ENCODE data around the gene CCDC51. TPM values are rescaled to one million over a fixed set of nuclear protein-coding genes. Genes with fewer than 3 reads are reported as not detected.

CCDC51 gene
- total and polyA plus RNA-seq, 7 donors: 9.4 to 22.5 (median 13.3) TPM

DNA sequence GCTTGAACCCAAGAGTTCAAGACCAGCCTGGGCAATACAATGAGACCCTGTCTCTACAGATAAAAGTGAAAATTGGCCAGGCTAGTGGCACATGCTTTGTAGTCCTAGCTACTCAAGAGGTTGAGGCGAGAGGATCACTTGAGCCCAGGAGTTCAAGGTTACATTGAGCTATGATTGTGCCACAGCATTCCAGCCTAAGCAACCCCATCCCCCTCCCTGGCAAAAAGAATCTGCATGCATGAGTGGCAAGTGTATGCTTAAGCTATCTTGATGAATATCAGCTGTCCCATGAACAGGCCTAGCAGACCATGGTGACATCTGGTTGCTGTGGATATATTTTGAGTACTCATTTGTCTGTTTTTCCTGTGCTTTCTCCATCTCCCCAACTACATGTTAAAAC lies 11.4 kb upstream of the CCDC51 start:
- TF ChIP-seq EP300 (IDR thresholded peaks at IDR 0.05) (no peak), CTCF (IDR thresholded peaks at IDR 0.05) (no peak), POLR2AphosphoS5 (IDR thresholded peaks at IDR 0.05) (no peak), POLR2A (IDR thresholded peaks at IDR 0.05) (no peak)
- Histone ChIP-seq H3K9me3 (no peaks in the 10 kb centered on the region), H3K27me3 (no peaks in the 10 kb centered on the region), H3K4me1 (peaks cover 0 to 12% (median 10%) of the 10 kb centered on the region in 4 donors), H3K4me3 (no peak overlapping the region), H3K36me3 (peaks cover 0 to 52% (median 13%) of the 10 kb centered on the region in 4 donors), H3K27ac (no peak overlapping the region)
- no peak for DNase-seq
- intact Hi-C loops (cut with DNase I): no loop called here
- WGBS, 2 donors: 95 to 98% methylated on average over 1 of the region's 1 CpG

DNA sequence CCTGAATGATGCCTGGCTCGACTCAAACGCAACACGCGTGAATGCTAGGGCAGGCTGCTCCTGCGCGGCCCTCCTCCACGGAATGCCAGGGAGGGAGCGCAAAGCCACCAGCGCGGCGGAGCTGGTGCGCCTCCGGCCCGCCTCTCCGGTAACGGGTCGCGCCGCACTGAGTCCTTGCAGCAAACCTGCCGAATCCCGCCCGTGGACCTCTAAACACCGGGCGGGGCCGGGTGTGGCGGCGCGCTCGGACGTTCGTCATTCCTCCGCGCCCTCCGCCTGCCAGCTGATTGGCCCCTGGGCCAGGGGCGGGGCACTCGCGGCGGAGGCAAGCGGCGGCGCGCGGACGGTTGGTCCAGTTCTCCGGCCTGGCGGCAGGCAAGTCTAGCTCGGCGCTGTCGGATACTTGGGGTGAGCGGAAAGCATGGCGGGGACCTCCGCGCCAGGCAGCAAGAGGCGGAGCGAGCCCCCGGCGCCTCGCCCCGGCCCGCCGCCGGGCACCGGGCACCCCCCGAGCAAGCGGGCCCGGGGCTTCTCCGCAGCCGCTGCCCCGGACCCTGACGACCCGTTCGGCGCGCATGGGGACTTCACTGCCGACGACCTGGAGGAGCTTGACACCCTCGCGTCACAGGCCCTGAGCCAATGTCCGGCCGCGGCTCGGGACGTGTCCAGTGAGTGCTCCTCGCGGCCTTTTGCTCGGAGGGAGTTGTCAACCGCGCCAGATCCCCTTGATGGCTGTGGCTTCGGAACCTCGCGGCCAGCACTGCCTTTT lies 6.7 kb upstream of the CCDC51 start, which contains the start of gene ATRIP:
TSS of gene ATRIP (plus strand) at position 313 of the 769 bp plus-strand sequence. CDS start at position 422, 109 bp downstream.
- intact Hi-C loops (cut with DNase I): loop anchor here (5.0 kb wide), 1 partner anchor 111 kb away; the partner anchor contains the start of gene PFKFB4
- Histone ChIP-seq H3K4me1 (peaks cover 0 to 28% (median 24%) of the 10 kb centered on the region in 4 donors), H3K27ac (peak within 1 kb of the TSS; percentile 88 to 96 (median 93)), H3K9me3 (no peaks in the 10 kb centered on the region), H3K4me3 (peak within 1 kb of the TSS; percentile 48 to 93 (median 84)), H3K36me3 (peaks cover 0 to 36% (median 12%) of the 10 kb centered on the region in 4 donors), H3K27me3 (no peaks in the 10 kb centered on the region)
- peak; percentile 74 to 77 for TF ChIP-seq POLR2A (IDR thresholded peaks at IDR 0.05)
- TF ChIP-seq EP300 (IDR thresholded peaks at IDR 0.05): no peak
- peak; percentile 90 to 98 (median 96) for TF ChIP-seq POLR2AphosphoS5 (IDR thresholded peaks at IDR 0.05)
- 0% methylated on average over 91 of the region's 91 CpGs for WGBS, 2 donors
- peak; percentile 95 for DNase-seq

- Histone ChIP-seq H3K4me3 (peak overlapping the region; percentile 48 to 93 (median 84)), H3K9me3 (no peaks in the 10 kb centered on the region), H3K27me3 (no peaks in the 10 kb centered on the region), H3K27ac (peak overlapping the region; percentile 88 to 96 (median 93)), H3K4me1 (peaks cover 0 to 33% (median 30%) of the 10 kb centered on the region in 4 donors), H3K36me3 (peaks cover 0 to 34% (median 12%) of the 10 kb centered on the region in 4 donors)
- TF ChIP-seq POLR2AphosphoS5 (IDR thresholded peaks at IDR 0.05): no peak
- TF ChIP-seq CTCF (IDR thresholded peaks at IDR 0.05): no peak
- TF ChIP-seq POLR2A (IDR thresholded peaks at IDR 0.05): no peak
- TF ChIP-seq EP300 (IDR thresholded peaks at IDR 0.05): no peak
- intact Hi-C loops (cut with DNase I): loop anchor here (5.0 kb wide), 1 partner anchor 111 kb away; the partner anchor contains the start of gene PFKFB4
- no peak for DNase-seq
- 15 to 16% methylated on average over 6 of the region's 6 CpGs for WGBS, 2 donors
Measured at GRCh38 chr3:48446043-48446424, 6.1 kb upstream of the CCDC51 start.

- Histone ChIP-seq H3K4me1 (peaks cover 0 to 38% (median 34%) of the 10 kb centered on the region in 4 donors), H3K4me3 (no peak overlapping the region), H3K9me3 (no peaks in the 10 kb centered on the region), H3K27me3 (no peaks in the 10 kb centered on the region), H3K27ac (peak overlapping the region in 3 of 4 donors; percentile 92 to 96 (median 94)), H3K36me3 (peaks cover 0 to 33% (median 12%) of the 10 kb centered on the region in 4 donors)
- intact Hi-C loops (cut with DNase I): loop anchor here (5.0 kb wide), 1 partner anchor 112 kb away; the partner anchor contains the start of gene PFKFB4
- TF ChIP-seq POLR2AphosphoS5 (IDR thresholded peaks at IDR 0.05) (no peak), CTCF (IDR thresholded peaks at IDR 0.05) (no peak), POLR2A (IDR thresholded peaks at IDR 0.05) (no peak), EP300 (IDR thresholded peaks at IDR 0.05) (no peak)
- 72 to 90% methylated on average over 6 of the region's 6 CpGs for WGBS, 2 donors
- no peak for DNase-seq
Measured at GRCh38 chr3:48445277-48445882, 5.5 kb upstream of the CCDC51 start.

- Histone ChIP-seq H3K27me3 (no peaks in the 10 kb centered on the region), H3K9me3 (no peaks in the 10 kb centered on the region), H3K36me3 (peaks cover 0 to 33% (median 12%) of the 10 kb centered on the region in 4 donors), H3K4me1 (peaks cover 0 to 38% (median 32%) of the 10 kb centered on the region in 4 donors), H3K27ac (peak overlapping the region in 1 of 4 donors; percentile 93), H3K4me3 (no peak overlapping the region)
- intact Hi-C loops (cut with DNase I): loop anchor here (2.0 kb wide), 1 partner anchor 141 kb away; the partner anchor contains the start of gene NME6
- 62 to 80% methylated on average over 6 of the region's 6 CpGs for WGBS, 2 donors
- DNase-seq: no peak
- TF ChIP-seq POLR2A (IDR thresholded peaks at IDR 0.05) (no peak), EP300 (IDR thresholded peaks at IDR 0.05) (no peak), CTCF (IDR thresholded peaks at IDR 0.05) (no peak), POLR2AphosphoS5 (IDR thresholded peaks at IDR 0.05) (no peak)
Measured at GRCh38 chr3:48441940-48442339, 2.0 kb upstream of the CCDC51 start.
